CD4-positive, alpha-beta T cell treated with Interferon alpha-2 for 1 hour (primary cell): Measurements from ENCODE around the gene MRPL48.
"Not testable (repeated sequence)": the region's sequence is repeated elsewhere in the genome, so short reads cannot be mapped to it uniquely, and the experiment has no call there.

Experiments
- DNase-seq, 2 donors: peaks; one replicate each; pipeline ENCODE4 v3.0.0-alpha.2; 2020 to 2022

The MRPL48 gene

GRCh38 chr11:73787643-73788558, at the start of gene MRPL48:
TSS of gene MRPL48 (plus strand) at chr11:73787874. CDS start at chr11:73787972, 98 bp downstream.
- DNase-seq, result peak; percentile 84 to 89

GRCh38 chr11:73743045-73743444, 44.6 kb upstream of the MRPL48 start:
- DNase-seq, result no peak

GRCh38 chr11:73746701-73747100, 41.0 kb upstream of the MRPL48 start:
- DNase-seq, result no peak

GRCh38 chr11:73747762-73748161, 39.9 kb upstream of the MRPL48 start:
- DNase-seq, result no peak

GRCh38 chr11:73748300-73748699, 39.4 kb upstream of the MRPL48 start:
- DNase-seq, result no peak

- no peak for DNase-seq
Measured at GRCh38 chr11:73749118-73749517, 38.6 kb upstream of the MRPL48 start.

- no peak for DNase-seq
Measured at GRCh38 chr11:73750228-73750627, 37.4 kb upstream of the MRPL48 start.

GRCh38 chr11:73750862-73751261, 36.8 kb upstream of the MRPL48 start:
- not testable (repeated sequence) for DNase-seq

- DNase-seq, result no peak
Measured at GRCh38 chr11:73752216-73752867, 35.3 kb upstream of the MRPL48 start.

- DNase-seq, result no peak
Measured at GRCh38 chr11:73752903-73753302, 34.8 kb upstream of the MRPL48 start.

GRCh38 chr11:73753938-73754337, 33.7 kb upstream of the MRPL48 start:
- no peak for DNase-seq

- DNase-seq, result no peak
Measured at GRCh38 chr11:73755670-73756069, 32.0 kb upstream of the MRPL48 start.

- DNase-seq, result no peak
Measured at GRCh38 chr11:73757598-73757997, 30.1 kb upstream of the MRPL48 start.

GRCh38 chr11:73758451-73758850, 29.2 kb upstream of the MRPL48 start:
- DNase-seq, result no peak

- no peak for DNase-seq
Measured at GRCh38 chr11:73759610-73760134, 28.0 kb upstream of the MRPL48 start.

GRCh38 chr11:73760135-73760678, 27.5 kb upstream of the MRPL48 start:
- peak; percentile 2 to 16 for DNase-seq

GRCh38 chr11:73760679-73761402, 26.8 kb upstream of the MRPL48 start, which contains the start of gene RAB6A:
TSS of gene RAB6A (minus strand) at chr11:73761074. CDS start at chr11:73760635, 439 bp downstream.
- peak; percentile 100 for DNase-seq

- DNase-seq, result no peak
Measured at GRCh38 chr11:73761403-73761945, 26.2 kb upstream of the MRPL48 start.

- no peak for DNase-seq
Measured at GRCh38 chr11:73762732-73763131, 24.9 kb upstream of the MRPL48 start.

GRCh38 chr11:73766763-73767162, 20.9 kb upstream of the MRPL48 start:
- no peak for DNase-seq

- not testable (repeated sequence) for DNase-seq
Measured at GRCh38 chr11:73770811-73771210, 16.9 kb upstream of the MRPL48 start.
